ENCODE measurements around the gene BLNK. TPM values are rescaled to one million over a fixed set of nuclear protein-coding genes. Genes with fewer than 3 reads are reported as not detected.

BLNK gene
- total RNA-seq, 2 experiments from 2014 or later: not detected

- no peak for DNase-seq
- CTCF ChIA-PET: no interaction called here
- no peaks in the 10 kb centered on the region for H3K36me3 Mint-ChIP-seq (ENCODE audit: low read depth)
- no peaks in the 10 kb centered on the region for H3K4me1 Mint-ChIP-seq
- H3K4me3 Mint-ChIP-seq: no peak overlapping the region
- POLR2A ChIA-PET: no interaction called here
- no peaks in the 10 kb centered on the region for H3K27me3 Mint-ChIP-seq
- H3K9me3 Mint-ChIP-seq: no peaks in the 10 kb centered on the region
- no peak overlapping the region for H3K27ac Mint-ChIP-seq
Observed at GRCh38 chr10:96264938-96265337, 6.4 kb downstream of the BLNK start.

- H3K4me3 Mint-ChIP-seq: no peak overlapping the region
- no peaks in the 10 kb centered on the region for H3K27me3 Mint-ChIP-seq
- no peak overlapping the region for H3K27ac Mint-ChIP-seq
- POLR2A ChIA-PET: no interaction called here
- no peaks in the 10 kb centered on the region for H3K36me3 Mint-ChIP-seq (ENCODE audit: low read depth)
- DNase-seq: no peak
- no peaks in the 10 kb centered on the region for H3K9me3 Mint-ChIP-seq
- H3K4me1 Mint-ChIP-seq: no peaks in the 10 kb centered on the region
- CTCF ChIA-PET: no interaction called here
Observed at GRCh38 chr10:96263669-96264068, 7.7 kb downstream of the BLNK start.

DNA sequence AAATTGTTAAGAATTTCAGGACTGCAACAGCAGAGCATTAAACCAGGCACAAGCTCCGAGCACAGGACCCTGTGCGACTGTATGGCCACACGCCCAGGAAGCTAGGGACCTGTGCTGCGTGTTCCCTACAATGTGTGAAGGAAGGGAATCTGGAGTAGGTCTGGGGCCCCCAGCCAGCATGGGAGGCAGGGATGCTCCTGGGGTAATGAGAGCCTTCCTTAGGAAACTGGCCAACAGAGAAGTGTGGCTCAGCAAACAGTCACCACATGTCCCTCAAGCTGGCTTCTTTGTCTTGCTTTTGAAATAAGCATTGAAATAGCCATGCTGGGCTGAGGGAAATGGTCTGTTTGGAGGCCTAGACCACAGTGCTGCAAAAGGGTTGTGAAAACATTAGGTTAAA is 8.2 kb downstream of the BLNK start:
- no peaks in the 10 kb centered on the region for H3K27me3 Mint-ChIP-seq
- H3K27ac Mint-ChIP-seq: no peak overlapping the region
- no peaks in the 10 kb centered on the region for H3K4me1 Mint-ChIP-seq
- H3K36me3 Mint-ChIP-seq (ENCODE audit: low read depth): no peaks in the 10 kb centered on the region
- no peak overlapping the region for H3K4me3 Mint-ChIP-seq
- no peak for DNase-seq
- POLR2A ChIA-PET: no interaction called here
- H3K9me3 Mint-ChIP-seq: no peaks in the 10 kb centered on the region
- CTCF ChIA-PET: no interaction called here

DNA sequence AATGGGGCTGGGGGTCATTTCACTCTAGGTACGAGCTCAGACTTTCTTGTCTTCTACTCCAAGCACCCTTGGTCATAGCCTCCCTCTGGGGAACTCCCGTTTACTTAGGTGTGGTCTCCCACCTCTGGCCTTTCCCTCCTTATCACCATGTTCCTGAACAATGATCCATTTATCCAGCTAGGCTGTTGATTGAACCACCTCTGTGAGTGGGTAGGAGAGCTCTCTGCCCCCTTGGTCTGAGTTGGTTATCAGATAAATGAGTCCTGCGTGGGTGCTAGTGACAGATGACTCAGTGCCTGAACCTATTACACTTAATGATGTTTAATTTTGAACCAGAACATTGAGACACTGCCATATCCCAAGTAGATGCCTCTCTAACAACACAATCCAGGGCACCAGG is 9.4 kb downstream of the BLNK start:
- H3K27me3 Mint-ChIP-seq: no peaks in the 10 kb centered on the region
- no peak overlapping the region for H3K4me3 Mint-ChIP-seq
- CTCF ChIA-PET: no interaction called here
- no peaks in the 10 kb centered on the region for H3K9me3 Mint-ChIP-seq
- H3K4me1 Mint-ChIP-seq: no peaks in the 10 kb centered on the region
- H3K27ac Mint-ChIP-seq: no peak overlapping the region
- POLR2A ChIA-PET: no interaction called here
- DNase-seq: no peak
- no peaks in the 10 kb centered on the region for H3K36me3 Mint-ChIP-seq (ENCODE audit: low read depth)

GRCh38 chr10:96261132-96261531 is 10.2 kb downstream of the BLNK start:
- no peaks in the 10 kb centered on the region for H3K9me3 Mint-ChIP-seq
- no peak overlapping the region for H3K27ac Mint-ChIP-seq
- H3K27me3 Mint-ChIP-seq: no peaks in the 10 kb centered on the region
- H3K36me3 Mint-ChIP-seq (ENCODE audit: low read depth): no peaks in the 10 kb centered on the region
- DNase-seq: no peak
- no peaks in the 10 kb centered on the region for H3K4me1 Mint-ChIP-seq
- POLR2A ChIA-PET: no interaction called here
- H3K4me3 Mint-ChIP-seq: no peak overlapping the region
- CTCF ChIA-PET: no interaction called here

DNA sequence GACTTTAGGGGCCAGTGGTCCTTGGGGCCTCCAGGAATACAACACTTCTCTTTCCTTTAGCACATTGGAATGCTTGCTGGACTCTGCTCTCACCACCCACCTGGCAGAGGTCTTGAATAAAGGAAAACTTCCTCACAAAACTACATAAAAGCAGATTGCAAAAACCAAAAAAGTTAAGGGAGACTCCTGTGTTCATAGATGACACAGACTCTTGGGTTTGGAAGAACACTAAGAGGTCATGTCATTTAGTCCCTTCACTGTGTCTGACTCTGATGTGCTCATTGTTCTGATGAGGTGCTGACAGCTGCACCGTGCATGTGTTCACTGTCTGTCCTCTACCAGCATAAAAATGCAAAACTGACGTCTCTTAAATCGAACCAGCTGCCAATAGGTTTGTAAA is 11.4 kb downstream of the BLNK start:
- no peak for DNase-seq
- H3K9me3 Mint-ChIP-seq: no peaks in the 10 kb centered on the region
- H3K27me3 Mint-ChIP-seq: no peaks in the 10 kb centered on the region
- no peaks in the 10 kb centered on the region for H3K36me3 Mint-ChIP-seq (ENCODE audit: low read depth)
- ChIA-PET POLR2A (no interaction called here), CTCF (interaction anchor here (0.7 to 1.2 kb wide), 2 partner anchors 31 to 523 kb away, joined by 3 read pairs; no protein-coding TSS in a partner anchor)
- H3K4me1 Mint-ChIP-seq: no peaks in the 10 kb centered on the region
- no peak overlapping the region for H3K27ac Mint-ChIP-seq
- H3K4me3 Mint-ChIP-seq: no peak overlapping the region

DNA sequence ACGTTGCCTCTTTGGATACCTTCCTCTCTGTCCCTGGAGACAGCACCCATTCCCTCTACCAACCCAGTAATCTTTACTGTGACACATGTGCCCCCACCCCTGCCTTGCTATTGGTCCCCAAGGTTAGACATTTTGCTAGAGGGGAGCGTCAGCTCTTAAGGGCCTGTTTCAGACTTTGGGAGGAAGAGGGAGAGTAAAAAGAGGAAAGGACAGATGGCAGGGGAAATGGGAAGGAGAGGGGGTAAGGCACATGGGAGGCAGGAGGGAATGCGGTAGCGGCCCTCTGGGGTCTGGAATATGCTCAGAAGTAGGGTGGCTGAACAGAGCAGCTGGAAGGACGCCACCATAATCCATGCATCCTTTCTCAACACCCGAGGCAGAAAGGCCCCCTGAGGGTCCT is 12.2 kb downstream of the BLNK start:
- no peak overlapping the region for H3K27ac Mint-ChIP-seq
- CTCF ChIA-PET: no interaction called here
- H3K4me1 Mint-ChIP-seq: no peaks in the 10 kb centered on the region
- no peak for DNase-seq
- H3K4me3 Mint-ChIP-seq: no peak overlapping the region
- H3K27me3 Mint-ChIP-seq: no peaks in the 10 kb centered on the region
- no peaks in the 10 kb centered on the region for H3K36me3 Mint-ChIP-seq (ENCODE audit: low read depth)
- POLR2A ChIA-PET: no interaction called here
- H3K9me3 Mint-ChIP-seq: no peaks in the 10 kb centered on the region

DNA sequence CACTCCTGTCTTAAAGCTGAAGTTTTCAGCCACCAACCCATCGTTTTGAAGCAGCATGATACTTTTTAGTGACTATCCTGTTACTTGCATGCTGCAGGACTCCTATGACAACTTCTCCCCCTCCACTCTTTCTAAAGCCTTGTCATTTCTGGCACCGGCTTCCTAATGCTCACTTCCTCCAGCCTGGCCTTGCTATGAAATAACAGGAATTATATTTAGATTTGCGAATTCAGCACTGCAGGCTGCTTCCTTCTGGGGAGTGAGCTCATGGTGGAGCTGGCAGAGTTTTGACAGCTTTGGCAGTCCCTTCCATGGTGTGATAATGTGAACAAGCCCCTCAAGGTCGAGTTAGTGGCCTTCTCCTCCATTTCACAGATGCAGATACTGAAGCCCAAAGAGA is 13.4 kb downstream of the BLNK start:
- Mint-ChIP-seq H3K4me1 (no peaks in the 10 kb centered on the region), H3K27ac (no peak overlapping the region), H3K36me3 (ENCODE audit: low read depth) (no peaks in the 10 kb centered on the region), H3K4me3 (no peak overlapping the region), H3K9me3 (no peaks in the 10 kb centered on the region), H3K27me3 (no peaks in the 10 kb centered on the region)
- ChIA-PET CTCF (no interaction called here), POLR2A (no interaction called here)
- DNase-seq: no peak

DNA sequence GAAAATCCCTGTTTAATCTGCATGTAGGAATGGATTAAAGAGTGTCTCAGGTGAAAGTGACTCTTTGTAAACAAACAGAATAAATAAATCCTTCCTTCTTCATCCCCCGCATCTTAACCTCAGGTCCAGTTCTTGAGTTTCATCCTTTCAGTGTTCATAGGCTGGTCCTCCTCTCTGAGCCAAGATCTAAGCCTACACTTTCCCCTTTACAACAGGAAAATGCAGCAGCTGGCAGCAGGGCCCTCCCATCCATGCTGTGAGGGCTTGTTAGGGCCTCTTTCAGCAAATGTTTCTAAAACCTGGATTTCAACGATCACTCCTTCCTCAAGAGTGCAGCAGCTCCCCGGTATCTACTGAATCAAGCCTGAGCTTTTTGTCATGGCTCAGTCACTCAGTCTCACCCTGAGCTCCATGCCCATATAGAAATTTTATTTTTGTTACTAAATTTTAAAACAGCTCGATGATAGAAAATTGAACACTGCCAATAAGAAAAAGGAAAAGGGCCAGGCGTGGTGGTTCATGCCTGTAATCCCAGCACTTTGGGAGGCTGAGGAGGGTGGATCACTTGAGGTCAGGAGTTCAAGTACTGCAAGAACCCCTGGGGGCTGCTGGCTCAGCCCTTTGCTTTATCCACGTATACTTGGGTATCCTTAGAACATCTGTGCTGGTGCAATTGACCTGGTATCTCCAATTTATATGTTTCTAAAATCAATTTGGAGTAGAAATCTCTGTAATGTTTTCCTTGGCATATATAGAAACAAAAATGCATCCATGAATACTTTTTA is 15.6 kb downstream of the BLNK start:
- H3K9me3 Mint-ChIP-seq: no peaks in the 10 kb centered on the region
- ChIA-PET POLR2A (no interaction called here), CTCF (interaction anchor here (0.8 to 1.0 kb wide), 2 partner anchors 24 to 26 kb away, joined by 3 read pairs; no protein-coding TSS in a partner anchor)
- no peak for DNase-seq
- H3K4me1 Mint-ChIP-seq: no peaks in the 10 kb centered on the region
- H3K27ac Mint-ChIP-seq: no peak overlapping the region
- H3K27me3 Mint-ChIP-seq: no peaks in the 10 kb centered on the region
- no peak overlapping the region for H3K4me3 Mint-ChIP-seq
- no peaks in the 10 kb centered on the region for H3K36me3 Mint-ChIP-seq (ENCODE audit: low read depth)

DNA sequence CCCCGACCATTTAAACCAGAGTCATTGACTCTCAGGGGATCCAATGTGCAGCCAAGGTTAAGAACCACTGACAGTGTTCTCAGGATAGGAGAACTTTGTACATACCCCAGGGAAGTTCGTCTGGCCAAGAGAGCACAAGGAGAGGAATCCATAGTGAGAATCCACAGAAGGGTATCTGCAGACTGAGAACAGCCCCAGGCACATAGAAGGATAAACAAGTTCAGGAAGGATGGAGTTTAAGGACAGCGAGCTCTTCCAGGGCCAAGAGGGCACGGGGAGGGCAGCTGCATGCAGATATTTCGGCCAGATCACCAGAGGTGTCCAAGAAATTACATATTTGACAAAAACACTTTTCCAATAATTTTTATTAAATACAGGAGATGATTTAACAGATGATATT is 16.4 kb downstream of the BLNK start:
- Mint-ChIP-seq H3K9me3 (no peaks in the 10 kb centered on the region), H3K4me3 (no peak overlapping the region), H3K36me3 (ENCODE audit: low read depth) (no peaks in the 10 kb centered on the region), H3K4me1 (no peaks in the 10 kb centered on the region), H3K27me3 (no peaks in the 10 kb centered on the region), H3K27ac (no peak overlapping the region)
- ChIA-PET CTCF (interaction anchor here (0.8 kb wide), 1 partner anchor 25 kb away, joined by 3 read pairs; no protein-coding TSS in a partner anchor), POLR2A (no interaction called here)
- no peak for DNase-seq

- Mint-ChIP-seq H3K9me3 (no peaks in the 10 kb centered on the region), H3K27ac (no peak overlapping the region), H3K4me1 (no peaks in the 10 kb centered on the region), H3K4me3 (no peak overlapping the region), H3K27me3 (no peaks in the 10 kb centered on the region), H3K36me3 (ENCODE audit: low read depth) (no peaks in the 10 kb centered on the region)
- ChIA-PET POLR2A (no interaction called here), CTCF (no interaction called here)
- DNase-seq: no peak
Observed at GRCh38 chr10:96252730-96253129, 18.6 kb downstream of the BLNK start.

GRCh38 chr10:96250349-96250748 is 21.0 kb downstream of the BLNK start:
- DNase-seq: no peak
- Mint-ChIP-seq H3K4me3 (no peak overlapping the region), H3K27me3 (no peaks in the 10 kb centered on the region), H3K27ac (no peak overlapping the region), H3K4me1 (no peaks in the 10 kb centered on the region), H3K36me3 (ENCODE audit: low read depth) (no peaks in the 10 kb centered on the region), H3K9me3 (no peaks in the 10 kb centered on the region)
- POLR2A ChIA-PET: no interaction called here
- CTCF ChIA-PET: interaction anchor here (1.3 kb wide), 1 partner anchor 21 kb away, joined by 3 read pairs; no protein-coding TSS in a partner anchor

GRCh38 chr10:96249264-96249663 is 22.1 kb downstream of the BLNK start:
- Mint-ChIP-seq H3K4me3 (no peak overlapping the region), H3K27me3 (no peaks in the 10 kb centered on the region), H3K4me1 (no peaks in the 10 kb centered on the region), H3K27ac (no peak overlapping the region), H3K9me3 (no peaks in the 10 kb centered on the region), H3K36me3 (ENCODE audit: low read depth) (no peaks in the 10 kb centered on the region)
- CTCF ChIA-PET: interaction anchor here (1.3 kb wide), 1 partner anchor 20 kb away, joined by 3 read pairs; no protein-coding TSS in a partner anchor
- POLR2A ChIA-PET: no interaction called here
- no peak for DNase-seq

GRCh38 chr10:96244354-96244753 is 27.0 kb downstream of the BLNK start:
- no peak overlapping the region for H3K27ac Mint-ChIP-seq
- H3K4me3 Mint-ChIP-seq: no peak overlapping the region
- CTCF ChIA-PET: no interaction called here
- H3K36me3 Mint-ChIP-seq (ENCODE audit: low read depth): no peaks in the 10 kb centered on the region
- H3K9me3 Mint-ChIP-seq: no peaks in the 10 kb centered on the region
- POLR2A ChIA-PET: no interaction called here
- no peaks in the 10 kb centered on the region for H3K27me3 Mint-ChIP-seq
- no peak for DNase-seq
- H3K4me1 Mint-ChIP-seq: no peaks in the 10 kb centered on the region

Data from activated CD4-positive, alpha-beta T cell treated with anti-CD3 and anti-CD28 coated beads, Interleukin-2, amount 10 ng/mL, durations not matched to agents 7 days and 5 days (primary cell).